ENCODE measurements around the gene KREMEN2. TPM values are rescaled to one million over a fixed set of nuclear protein-coding genes. Genes with fewer than 3 reads are reported as not detected.
"Not testable (repeated sequence)": the region's sequence is repeated elsewhere in the genome, so short reads cannot be mapped to it uniquely, and the experiment has no call there.

KREMEN2 gene
- total and polyA plus RNA-seq, 9 donors = 0.18 to 0.57 (median 0.23) TPM; not detected in 5

- DNase-seq = no peak
- Histone ChIP-seq H3K4me1 (ENCODE audit: insufficient read depth) (no peaks in the 10 kb centered on the region), H3K27me3 (no peaks in the 10 kb centered on the region), H3K27ac (no peak overlapping the region), H3K36me3 (no peaks in the 10 kb centered on the region), H3K4me3 (no peak overlapping the region), H3K9me3 (no peaks in the 10 kb centered on the region)
- TF ChIP-seq POLR2A (IDR thresholded peaks at IDR 0.05) (no peak), CTCF (IDR thresholded peaks at IDR 0.05) (no peak), EP300 (IDR thresholded peaks at IDR 0.05) (no peak)
- intact Hi-C loops (cut with DNase I) = no loop called here
- WGBS, 3 donors = 90 to 98% (median 91%) methylated on average over 12 of the region's 12 CpGs
Observed at GRCh38 chr16:2938206-2938605, 25.9 kb upstream of the KREMEN2 start.

GRCh38 chr16:2939968-2940367 is 24.1 kb upstream of the KREMEN2 start:
- DNase-seq = no peak
- H3K27ac ChIP-seq = no peak overlapping the region
- no peaks in the 10 kb centered on the region for H3K36me3 ChIP-seq
- TF ChIP-seq POLR2A (IDR thresholded peaks at IDR 0.05) (no peak), CTCF (IDR thresholded peaks at IDR 0.05) (no peak), EP300 (IDR thresholded peaks at IDR 0.05) (no peak)
- H3K4me3 ChIP-seq = no peak overlapping the region
- WGBS, 3 donors = 53 to 63% (median 59%) methylated on average over 2 of the region's 2 CpGs
- no peaks in the 10 kb centered on the region for H3K27me3 ChIP-seq
- intact Hi-C loops (cut with DNase I) = no loop called here
- H3K4me1 ChIP-seq (ENCODE audit: insufficient read depth) = no peaks in the 10 kb centered on the region
- no peaks in the 10 kb centered on the region for H3K9me3 ChIP-seq

- no peak overlapping the region for H3K4me3 ChIP-seq
- no peaks in the 10 kb centered on the region for H3K9me3 ChIP-seq
- 81 to 85% (median 82%) methylated on average over 4 of the region's 4 CpGs for WGBS, 3 donors
- no peaks in the 10 kb centered on the region for H3K36me3 ChIP-seq
- no peak overlapping the region for H3K27ac ChIP-seq
- no peak for TF ChIP-seq EP300 (IDR thresholded peaks at IDR 0.05)
- no peak for TF ChIP-seq CTCF (IDR thresholded peaks at IDR 0.05)
- DNase-seq = no peak
- H3K27me3 ChIP-seq = no peaks in the 10 kb centered on the region
- no peaks in the 10 kb centered on the region for H3K4me1 ChIP-seq (ENCODE audit: insufficient read depth)
- intact Hi-C loops (cut with DNase I) = no loop called here
Observed at GRCh38 chr16:2942045-2942444, 22.0 kb upstream of the KREMEN2 start.

GRCh38 chr16:2943716-2944115 is 20.4 kb upstream of the KREMEN2 start:
- intact Hi-C loops (cut with DNase I); H3K9me3 ChIP-seq; DNase-seq; H3K27me3 ChIP-seq; H3K36me3 ChIP-seq; H3K4me3 ChIP-seq; H3K27ac ChIP-seq; H3K4me1 ChIP-seq (ENCODE audit: insufficient read depth): not testable (repeated sequence)
- WGBS, 3 donors = 68 to 88% (median 84%) methylated on average over 12 of the region's 12 CpGs

GRCh38 chr16:2946649-2947048 is 17.4 kb upstream of the KREMEN2 start:
- 95% methylated on average over 4 of the region's 4 CpGs for WGBS, 3 donors
- H3K4me1 ChIP-seq (ENCODE audit: insufficient read depth) = no peaks in the 10 kb centered on the region
- H3K4me3 ChIP-seq = no peak overlapping the region
- H3K27ac ChIP-seq = no peak overlapping the region
- H3K27me3 ChIP-seq = no peaks in the 10 kb centered on the region
- TF ChIP-seq POLR2A (IDR thresholded peaks at IDR 0.05) = no peak
- no peak for TF ChIP-seq CTCF (IDR thresholded peaks at IDR 0.05)
- no peak for TF ChIP-seq EP300 (IDR thresholded peaks at IDR 0.05)
- no peaks in the 10 kb centered on the region for H3K36me3 ChIP-seq
- no peak for DNase-seq
- intact Hi-C loops (cut with DNase I) = no loop called here
- H3K9me3 ChIP-seq = no peaks in the 10 kb centered on the region

Data from ovary (tissue), 9 donors.